Transverse colon (tissue), 4 donors: Measurements from ENCODE around the gene FGFR2. TPM values are rescaled to one million over a fixed set of nuclear protein-coding genes. Genes with fewer than 3 reads are reported as not detected.

Experiments used
- DNase-seq: peaks from one replicate; pipeline ENCODE4 v3.0.0-alpha.2; 2019
- H3K27ac ChIP-seq, 4 donors: fragments of 200-600 bp; sonication (generic); 2 replicates each; pipeline ENCODE4 v1.5.1; 2016 to 2018; ENCODE audit warnings: inconsistent platforms in 4 of 4
- H3K27me3 ChIP-seq: fragments of 200-600 bp; sonication (generic); 2 replicates; pipeline ENCODE4 v1.5.1; 2017; ENCODE audit warnings: inconsistent platforms
- H3K36me3 ChIP-seq, 4 donors: fragments of 200-600 bp; sonication (generic); 2 replicates each; pipeline ENCODE4 v1.5.1; 2017 to 2019; ENCODE audit warnings: inconsistent platforms in 4 of 4
- H3K4me1 ChIP-seq, 4 donors: fragments of 200-600 bp; sonication (generic); 2 replicates each; pipeline ENCODE4 v1.5.1; 2017 to 2020; ENCODE audit warnings: inconsistent platforms in 4 of 4
- H3K4me3 ChIP-seq, 4 donors: fragments of 200-600 bp; sonication (generic); 1 replicate in 1 of 4; 2 replicates in 3 of 4; pipeline versions ENCODE4 v1.5.1 to v1.6.1; 2017 to 2019; ENCODE audit warnings: inconsistent platforms in 4 of 4
- H3K9me3 ChIP-seq, 2 donors: fragments of 200-600 bp; sonication (generic); 2 replicates each; pipeline ENCODE4 v1.5.1; 2017 to 2019; ENCODE audit warnings: inconsistent platforms in 2 of 2
- EP300 ChIP-seq: sonication (generic); formaldehyde crosslinking; IDR thresholded peaks from one replicate; pipeline ENCODE4 v1.6.1; 2017; ENCODE audit warnings: antibody characterized with exemption, low read depth
- POLR2A ChIP-seq: fragments of 450-650 bp; IDR thresholded peaks from one replicate; pipeline ENCODE4 v1.6.1; 2016; ENCODE audit warnings: antibody characterized with exemption, mild to moderate bottlenecking, moderate library complexity
- POLR2AphosphoS5 ChIP-seq, 3 donors: sonication (generic); formaldehyde crosslinking; IDR thresholded peaks; one replicate each; pipeline ENCODE4 v1.6.1; 2016; ENCODE audit warnings: antibody characterized with exemption in 3 of 3
- WGBS, 2 donors: methylation state at CpG; one replicate each; pipeline ENCODE4 v1.1.5; 2018; ENCODE audit warnings: low coverage in 1 of 2; 5-methylcytosine and 5-hydroxymethylcytosine counted together
- in situ Hi-C, 4 donors: fragments of 200-750 bp; cut with MboI; loops; one replicate each; pipeline versions ENCODE4 v1.15.0 to v1.15.1; 2017; ENCODE audit warnings: low sequenced_read_pairs in 3 of 4, low pct_ligation_motif_present in 1 of 4, low pct_unique_long_range_greater_than_20kb in 1 of 4
- intact Hi-C: fragments of 100-400 bp; cut with DNase I; formaldehyde crosslinking; loops from one replicate; pipeline ENCODE4 v1.15.1; 2023; ENCODE audit warnings: low total_unique reads
- total RNA-seq, 4 donors: library from RNA; depleted of rRNA; stranded (reverse); fragments of >200 nt; gene quantifications; one replicate each; pipeline ENCODE4 v1.1.0, GENCODE V29; 2016
- TF ChIP-seq, protein P1 (sequence below), 5 experiments: fragments of 200-600 bp in 3 of 5; fragments of 450-650 bp in 2 of 5; sonication (generic) in 3 of 5; IDR thresholded peaks; 1 replicate in 2 of 5; 2 replicates in 3 of 5; pipeline ENCODE4 v1.5.1; 2016 to 2017; ENCODE audit warnings: antibody characterized with exemption in 5 of 5, inconsistent platforms in 3 of 5, mild to moderate bottlenecking in 2 of 5, moderate library complexity in 1 of 5

The FGFR2 gene
- total RNA-seq, 4 donors from 2014 or later: 30.3 to 114 (median 87.9) TPM

DNA sequence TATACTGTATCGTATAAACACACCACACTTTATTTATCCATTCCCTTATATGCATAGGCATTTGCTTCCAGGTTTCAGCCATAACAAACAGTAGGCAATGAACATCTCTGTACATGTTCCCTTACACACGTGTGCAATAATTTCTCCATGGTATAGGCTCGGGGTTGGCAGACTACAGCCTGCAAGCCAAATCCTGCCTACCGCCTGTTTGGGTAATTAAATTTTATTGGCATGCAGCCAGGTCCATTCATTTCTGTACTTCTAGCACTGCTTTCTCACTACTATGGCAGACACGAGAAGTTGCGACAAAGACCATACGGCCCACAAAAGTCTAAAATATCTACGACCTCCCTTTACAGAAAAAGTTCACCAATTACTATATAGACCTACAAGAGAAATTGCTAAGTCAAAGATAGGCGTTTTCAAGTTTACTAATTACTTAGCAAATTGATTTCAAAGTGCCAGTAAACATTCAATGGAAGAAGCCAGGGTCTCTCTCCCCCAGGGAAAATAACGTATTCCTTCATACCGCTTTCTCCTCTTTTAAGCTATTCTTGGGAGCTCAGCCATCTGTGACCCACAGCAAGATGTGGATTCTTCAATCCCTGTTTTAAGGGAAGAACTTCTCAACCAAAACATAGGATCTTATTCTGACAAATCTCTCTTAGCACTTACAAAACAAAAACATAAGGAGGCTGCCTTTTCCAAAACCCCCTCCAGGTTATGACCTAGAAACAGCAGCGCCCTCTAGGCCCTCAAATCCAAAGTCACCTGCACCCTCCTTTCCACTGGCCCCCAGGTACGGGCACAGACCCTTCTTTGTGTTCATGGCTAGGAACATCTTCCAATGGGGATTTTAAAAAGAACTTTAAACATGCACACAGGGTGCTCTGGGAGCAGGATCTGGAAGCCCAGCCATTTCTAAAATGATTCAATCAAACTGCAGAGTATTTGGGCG is 100.5 kb downstream of the FGFR2 start:
- Histone ChIP-seq H3K36me3 (no peaks in the 10 kb centered on the region), H3K27ac (no peak overlapping the region), H3K9me3 (no peaks in the 10 kb centered on the region), H3K27me3 (no peaks in the 10 kb centered on the region), H3K4me1 (peaks cover 0 to 6% (median 0%) of the 10 kb centered on the region in 4 donors), H3K4me3 (no peak overlapping the region)
- in situ Hi-C loops (no loop called here), intact Hi-C loops (no loop called here)
- DNase-seq: peak; percentile 21
- 37 to 54% methylated on average over 11 to 14 of the region's 14 CpGs for WGBS, 2 donors
- no peak for TF ChIP-seq POLR2AphosphoS5 (IDR thresholded peaks at IDR 0.05)
- no peak for TF ChIP-seq EP300
- TF ChIP-seq, protein P1, sequence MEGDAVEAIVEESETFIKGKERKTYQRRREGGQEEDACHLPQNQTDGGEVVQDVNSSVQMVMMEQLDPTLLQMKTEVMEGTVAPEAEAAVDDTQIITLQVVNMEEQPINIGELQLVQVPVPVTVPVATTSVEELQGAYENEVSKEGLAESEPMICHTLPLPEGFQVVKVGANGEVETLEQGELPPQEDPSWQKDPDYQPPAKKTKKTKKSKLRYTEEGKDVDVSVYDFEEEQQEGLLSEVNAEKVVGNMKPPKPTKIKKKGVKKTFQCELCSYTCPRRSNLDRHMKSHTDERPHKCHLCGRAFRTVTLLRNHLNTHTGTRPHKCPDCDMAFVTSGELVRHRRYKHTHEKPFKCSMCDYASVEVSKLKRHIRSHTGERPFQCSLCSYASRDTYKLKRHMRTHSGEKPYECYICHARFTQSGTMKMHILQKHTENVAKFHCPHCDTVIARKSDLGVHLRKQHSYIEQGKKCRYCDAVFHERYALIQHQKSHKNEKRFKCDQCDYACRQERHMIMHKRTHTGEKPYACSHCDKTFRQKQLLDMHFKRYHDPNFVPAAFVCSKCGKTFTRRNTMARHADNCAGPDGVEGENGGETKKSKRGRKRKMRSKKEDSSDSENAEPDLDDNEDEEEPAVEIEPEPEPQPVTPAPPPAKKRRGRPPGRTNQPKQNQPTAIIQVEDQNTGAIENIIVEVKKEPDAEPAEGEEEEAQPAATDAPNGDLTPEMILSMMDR (IDR thresholded peaks at IDR 0.05): no peak
- no peak for TF ChIP-seq POLR2A

DNA sequence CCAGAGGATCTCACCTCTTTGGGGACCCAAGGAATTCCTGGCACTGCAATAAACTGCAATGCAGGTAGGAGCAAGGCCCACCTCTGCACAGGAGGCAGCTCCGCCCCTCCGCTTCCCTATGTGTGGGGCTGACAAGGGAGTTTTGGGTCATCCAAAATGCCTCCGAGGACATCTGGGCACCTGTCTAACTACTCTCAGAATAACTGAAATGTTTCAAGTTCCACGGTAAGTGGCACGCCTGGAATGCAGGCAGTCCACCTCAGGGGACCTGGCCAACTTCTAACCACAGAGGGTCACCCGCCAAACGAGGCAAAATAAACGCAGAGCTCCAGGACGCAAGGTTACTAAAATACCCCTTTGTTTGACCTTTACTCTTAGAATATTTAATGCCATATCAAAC is 102.5 kb downstream of the FGFR2 start:
- no peaks in the 10 kb centered on the region for H3K36me3 ChIP-seq

DNA sequence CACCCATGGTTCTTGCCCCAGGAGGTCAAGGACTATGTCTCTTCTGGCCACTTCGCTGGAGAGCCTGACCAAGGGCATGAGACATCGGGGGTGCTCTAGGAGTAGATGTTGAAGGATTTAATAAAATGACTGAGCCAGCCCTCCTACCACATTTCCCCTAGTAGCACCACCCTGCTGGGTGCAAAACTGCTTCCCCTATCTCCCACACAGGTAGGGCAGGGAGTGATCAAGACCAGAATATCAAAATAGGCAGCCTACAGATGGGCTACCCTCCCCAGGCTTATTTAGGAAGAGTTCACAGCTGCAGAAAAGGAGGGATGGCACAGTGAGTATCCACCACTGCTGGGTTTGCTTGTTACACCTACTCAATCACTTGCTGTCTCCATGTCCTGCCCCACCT is 103.9 kb downstream of the FGFR2 start:
- Histone ChIP-seq H3K4me3 (no peak overlapping the region), H3K27ac (no peak overlapping the region), H3K36me3 (no peaks in the 10 kb centered on the region), H3K4me1 (peaks cover 0 to 6% (median 0%) of the 10 kb centered on the region in 4 donors), H3K27me3 (no peaks in the 10 kb centered on the region), H3K9me3 (no peaks in the 10 kb centered on the region)
- DNase-seq: no peak
- TF ChIP-seq POLR2AphosphoS5 (IDR thresholded peaks at IDR 0.05): no peak
- TF ChIP-seq EP300: no peak
- TF ChIP-seq, protein P1 (IDR thresholded peaks at IDR 0.05): no peak
- TF ChIP-seq POLR2A: no peak
- intact Hi-C loops: no loop called here
- in situ Hi-C loops: no loop called here
- 92 to 100% methylated on average over 1 to 2 of the region's 2 CpGs for WGBS, 2 donors

More for the DNA sequence above, 102.5 kb downstream of the FGFR2 start:
- peaks cover 0 to 6% (median 0%) of the 10 kb centered on the region in 4 donors for H3K4me1 ChIP-seq
- TF ChIP-seq, protein P1 (IDR thresholded peaks at IDR 0.05): no peak
- TF ChIP-seq EP300: no peak
- no peak for TF ChIP-seq POLR2AphosphoS5 (IDR thresholded peaks at IDR 0.05)
- no peak for TF ChIP-seq POLR2A
- intact Hi-C loops (no loop called here), in situ Hi-C loops (no loop called here)
- H3K4me3 ChIP-seq: no peak overlapping the region
- 90 to 91% methylated on average over 6 to 9 of the region's 9 CpGs for WGBS, 2 donors
- H3K9me3 ChIP-seq: no peaks in the 10 kb centered on the region
- no peak for DNase-seq
- H3K27me3 ChIP-seq: no peaks in the 10 kb centered on the region
- no peak overlapping the region for H3K27ac ChIP-seq

DNA sequence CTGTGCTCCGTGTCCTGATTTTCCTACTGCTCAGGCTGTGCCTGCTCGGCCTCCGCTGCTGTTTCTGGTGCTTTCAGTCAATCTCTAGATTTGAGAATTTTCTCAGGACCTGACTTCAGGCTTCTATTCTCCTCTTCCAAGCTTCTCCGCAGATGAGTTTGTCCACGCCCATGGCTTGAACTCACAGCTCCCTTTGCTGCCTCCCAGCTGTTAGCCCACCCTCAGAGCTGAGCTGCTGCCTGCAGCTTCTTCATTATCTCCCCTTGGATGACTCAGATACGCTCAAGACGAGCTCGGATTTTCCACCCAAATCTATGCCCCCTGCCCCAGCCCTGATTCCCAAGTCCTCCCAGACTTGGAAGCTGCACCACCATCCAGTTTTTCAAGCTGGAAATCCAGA is 104.7 kb downstream of the FGFR2 start:
- Histone ChIP-seq H3K4me3 (no peak overlapping the region), H3K36me3 (no peaks in the 10 kb centered on the region), H3K4me1 (peaks cover 0 to 6% (median 0%) of the 10 kb centered on the region in 4 donors), H3K27me3 (no peaks in the 10 kb centered on the region), H3K27ac (no peak overlapping the region), H3K9me3 (no peaks in the 10 kb centered on the region)
- no peak for DNase-seq
- TF ChIP-seq, protein P1 (IDR thresholded peaks at IDR 0.05): no peak
- TF ChIP-seq POLR2A: no peak
- TF ChIP-seq POLR2AphosphoS5 (IDR thresholded peaks at IDR 0.05): no peak
- TF ChIP-seq EP300: no peak
- intact Hi-C loops: no loop called here
- in situ Hi-C loops: no loop called here
- 79% methylated on average over 8 of the region's 8 CpGs; no CpG with 5 or more reads in 1 of the 2 donors for WGBS, 2 donors
